H1 (cell line): ENCODE data around the gene CRB2. TPM values are rescaled to one million over a fixed set of nuclear protein-coding genes. Genes with fewer than 3 reads are reported as not detected.
A peak's percentile ranks its signal among the peaks of the same experiment; 100 is the strongest.

Experiments
- CTCF ChIA-PET: fragments of 300-600 bp; sonication (Branson Sonifier 250); formaldehyde crosslinking; loops from one replicate; lab custom pipeline; 2021; ENCODE audit not compliant: partially characterized antibody; lab: Charles Lee
- POLR2A ChIA-PET: fragments of 300-600 bp; sonication (Branson Sonifier 250); formaldehyde crosslinking; loops from one replicate; lab custom pipeline; 2021; ENCODE audit warnings: inconsistent platforms; ENCODE audit not compliant: partially characterized antibody; lab: Charles Lee
- DNase-seq, 2 experiments: peaks; one replicate each; pipeline versions ENCODE4 v3.0.0 to v3.0.0-alpha.2; 2010 to 2022; ENCODE audit warnings: low spot score in 2 of 2, low read depth in 1 of 2, mixed read lengths in 1 of 2
- FAIRE-seq: peaks from 2 replicates; lab custom pipeline; 2011; peaks lifted over from hg19 to GRCh38; lab: Jason Lieb, UNC
- H2AFZ ChIP-seq: 2 replicates; pipeline ENCODE4 v1.8.1; 2012; ENCODE audit warnings: low read length, inconsistent platforms
- H2AK5ac ChIP-seq: 2 replicates; pipeline ENCODE4 v1.6.1; 2013; ENCODE audit warnings: low read depth, low read length
- H2BK120ac ChIP-seq: replicated peaks from 2 replicates; pipeline ENCODE3; 2013; ENCODE audit warnings: low read depth, low read length, inconsistent platforms
- H2BK12ac ChIP-seq: 2 replicates; pipeline ENCODE4 v1.6.1; 2013; ENCODE audit warnings: low read depth, low read length
- H2BK15ac ChIP-seq: 2 replicates; pipeline ENCODE4 v1.6.1; 2013; ENCODE audit warnings: low read length
- H2BK20ac ChIP-seq: 2 replicates; pipeline ENCODE4 v1.6.1; 2013; ENCODE audit warnings: low read length
- H2BK5ac ChIP-seq: 2 replicates; pipeline ENCODE4 v1.6.1; 2013; ENCODE audit warnings: low read depth, low read length
- H3K14ac ChIP-seq: 2 replicates; pipeline ENCODE4 v1.6.1; 2013; ENCODE audit warnings: inconsistent platforms; ENCODE audit not compliant: insufficient read length
- H3K18ac ChIP-seq: 2 replicates; pipeline ENCODE4 v1.6.1; 2013; ENCODE audit warnings: low read length; ENCODE audit errors: extremely low read depth
- H3K23ac ChIP-seq: 2 replicates; pipeline ENCODE4 v1.6.1; 2013; ENCODE audit warnings: inconsistent platforms; ENCODE audit not compliant: insufficient read length
- H3K23me2 ChIP-seq: 2 replicates; pipeline ENCODE4 v1.6.1; 2013; ENCODE audit warnings: low read depth, low read length
- H3K27ac ChIP-seq: 2 replicates; pipeline ENCODE4 v1.6.1; 2011; ENCODE audit warnings: low read depth, low read length, inconsistent platforms
- H3K27me3 ChIP-seq, 4 experiments: replicated peaks in 1 of 4; 1 replicate in 1 of 4; 2 replicates in 3 of 4; pipeline versions ENCODE4 v1.6.1 to v1.8.1; 2011 to 2013; ENCODE audit warnings: low read length in 3 of 4, mild to moderate bottlenecking in 3 of 4, inconsistent platforms in 2 of 4, mixed read lengths in 2 of 4, moderate library complexity in 1 of 4; ENCODE audit not compliant: control insufficient read depth in 3 of 4, insufficient read depth in 3 of 4; ENCODE audit errors: extremely low read depth in 1 of 4
- H3K36me3 ChIP-seq, 4 experiments: 2 replicates each; pipeline versions ENCODE4 v1.6.1 to v1.8.1; 2011 to 2013; ENCODE audit warnings: mild to moderate bottlenecking in 4 of 4, low read length in 3 of 4, moderate library complexity in 2 of 4, control low read depth in 1 of 4, inconsistent platforms in 1 of 4; ENCODE audit not compliant: insufficient read depth in 4 of 4, control insufficient read depth in 2 of 4
- H3K4ac ChIP-seq: replicated peaks from 2 replicates; pipeline ENCODE3; 2013; ENCODE audit warnings: low read length, low read depth, mixed read lengths, inconsistent platforms; ENCODE audit not compliant: insufficient read length
- H3K4me1 ChIP-seq, 4 experiments: replicated peaks in 1 of 4; 1 replicate in 1 of 4; 2 replicates in 3 of 4; pipeline versions ENCODE4 v1.6.1 to v1.8.1; 2011 to 2013; ENCODE audit warnings: low read length in 3 of 4, inconsistent platforms in 2 of 4, mixed read lengths in 1 of 4; ENCODE audit not compliant: insufficient read depth in 4 of 4, control insufficient read depth in 3 of 4
- H3K4me2 ChIP-seq, 2 experiments: 2 replicates each; pipeline versions ENCODE4 v1.6.1 to v1.8.1; 2011 to 2013; ENCODE audit warnings: low read depth in 2 of 2, low read length in 2 of 2, control low read depth in 1 of 2, inconsistent platforms in 1 of 2, mild to moderate bottlenecking in 1 of 2; ENCODE audit not compliant: insufficient read depth in 1 of 2
- H3K4me3 ChIP-seq, 4 experiments: fragments of 200-600, 300-600 bp in 1 of 4; sonication (generic), shearing (Covaris generic), sonication (Bioruptor Twin) in 1 of 4; 2 replicates each; pipeline versions ENCODE4 v1.5.1 to v1.8.1; 2011 to 2016; ENCODE audit warnings: low read length in 4 of 4, low read depth in 3 of 4, control low read depth in 2 of 4, inconsistent platforms in 2 of 4, mild to moderate bottlenecking in 2 of 4, mixed read lengths in 1 of 4, moderate library complexity in 1 of 4; ENCODE audit not compliant: insufficient read depth in 2 of 4; ENCODE audit errors: extremely low read depth in 1 of 4
- H3K56ac ChIP-seq: replicated peaks from 2 replicates; pipeline ENCODE3; 2013; ENCODE audit warnings: low read depth, mild to moderate bottlenecking, mixed read lengths, low read length, inconsistent platforms; ENCODE audit not compliant: insufficient read length
- H3K79me1 ChIP-seq: 2 replicates; pipeline ENCODE4 v1.6.1; 2013; ENCODE audit warnings: low read depth, low read length, control low read depth
- H3K79me2 ChIP-seq, 2 experiments: 2 replicates each; pipeline versions ENCODE4 v1.6.1 to v1.8.1; 2012 to 2013; ENCODE audit warnings: low read length in 2 of 2, mild to moderate bottlenecking in 2 of 2, inconsistent platforms in 1 of 2; ENCODE audit not compliant: insufficient read depth in 2 of 2, control insufficient read depth in 1 of 2
- H3K9ac ChIP-seq, 4 experiments: replicated peaks in 1 of 4; 1 replicate in 1 of 4; 2 replicates in 3 of 4; pipeline versions ENCODE4 v1.6.1 to v1.8.1; 2011 to 2013; ENCODE audit warnings: low read depth in 3 of 4, low read length in 3 of 4, control low read depth in 2 of 4, mild to moderate bottlenecking in 2 of 4, moderate library complexity in 2 of 4, inconsistent platforms in 1 of 4; ENCODE audit errors: extremely low read depth in 1 of 4
- H3K9me3 ChIP-seq, 2 experiments: 2 replicates each; pipeline versions ENCODE4 v1.6.1 to v1.8.1; 2012 to 2013; ENCODE audit warnings: mild to moderate bottlenecking in 2 of 2, moderate library complexity in 2 of 2, control low read depth in 1 of 2, inconsistent platforms in 1 of 2, low read depth in 1 of 2, low read length in 1 of 2, mixed read lengths in 1 of 2; ENCODE audit not compliant: insufficient read depth in 2 of 2
- H4K20me1 ChIP-seq, 2 experiments: replicated peaks in 1 of 2; 2 replicates each; pipeline versions ENCODE3 to v1.8.1; 2011 to 2013; ENCODE audit warnings: inconsistent platforms in 2 of 2, low read length in 2 of 2, mild to moderate bottlenecking in 1 of 2; ENCODE audit not compliant: insufficient read depth in 2 of 2, control insufficient read depth in 1 of 2
- H4K5ac ChIP-seq: 2 replicates; pipeline ENCODE4 v1.6.1; 2013; ENCODE audit warnings: low read length, low read depth, mixed read lengths, inconsistent platforms; ENCODE audit not compliant: insufficient read length
- H4K8ac ChIP-seq: 2 replicates; pipeline ENCODE4 v1.8.0; 2013; ENCODE audit warnings: mild to moderate bottlenecking, moderate library complexity, low read length, inconsistent platforms; ENCODE audit not compliant: insufficient read depth; ENCODE audit errors: extremely low read depth
- H4K91ac ChIP-seq: replicated peaks from 2 replicates; pipeline ENCODE3; 2013; ENCODE audit warnings: low read length, mixed read lengths, inconsistent platforms; ENCODE audit not compliant: insufficient read length
- GTF2F1 ChIP-seq: IDR thresholded peaks from 2 replicates; pipeline ENCODE4 v1.6.1; 2012; ENCODE audit warnings: low read depth, low read length, improper control_type of control experiment, borderline replicate concordance
- HDAC2 ChIP-seq, 2 experiments: fragments of 300-600 bp in 1 of 2; sonication (generic) in 1 of 2; IDR thresholded peaks; 2 replicates each; pipeline ENCODE4 v1.6.1; 2011 to 2012; ENCODE audit warnings: low read depth in 2 of 2, low read length in 2 of 2, mild to moderate bottlenecking in 2 of 2, moderate library complexity in 2 of 2, borderline replicate concordance in 1 of 2, inconsistent platforms in 1 of 2
- RAD21 ChIP-seq, 2 experiments: IDR thresholded peaks in 1 of 2; conservative IDR thresholded peaks in 1 of 2; 2 replicates each; pipeline ENCODE4 v1.6.1; 2011; ENCODE audit warnings: low read depth in 2 of 2, low read length in 2 of 2, improper control_type of control experiment in 1 of 2, inconsistent platforms in 1 of 2, mild to moderate bottlenecking in 1 of 2, moderate library complexity in 1 of 2
- USF2 ChIP-seq: IDR thresholded peaks from 2 replicates; pipeline ENCODE4 v1.6.1; 2011; ENCODE audit warnings: low read length, improper control_type of control experiment
- WGBS, 2 experiments: shearing (Covaris generic) in 1 of 2; methylation state at CpG; one replicate each; pipeline versions ENCODE4 v1.1.6 to v1.1.7; 2013 to 2015; ENCODE audit warnings: low lambda C conversion rate in 2 of 2, mixed read lengths in 2 of 2, inconsistent platforms in 1 of 2, low coverage in 1 of 2, missing lambda C conversion rate in 1 of 2; ENCODE audit not compliant: insufficient replicate concordance in 2 of 2, insufficient coverage in 1 of 2, insufficient read length in 1 of 2; ENCODE audit errors: extremely low coverage in 1 of 2, missing lambda C conversion rate in 1 of 2; 5-methylcytosine and 5-hydroxymethylcytosine counted together
- polyA plus RNA-seq, 7 experiments: library from polyadenylated mRNA; depleted of rRNA in 3 of 7; stranded (reverse) in 5 of 7; unstranded in 2 of 7; fragments of >200 nt in 5 of 7; fragments of 200-250 nt in 2 of 7; gene quantifications; 1 replicate in 5 of 7; 2 replicates in 1 of 7; 4 replicates in 1 of 7; pipeline versions ENCODE4 v1.2.1 to v1.2.3, GENCODE V29; 2011 to 2013; ENCODE audit warnings: missing spikeins in 2 of 7, mixed read lengths in 2 of 7
- total RNA-seq: library from RNA; stranded (reverse); fragmentation: NEBNext Ultra II Directional; extraction: Animal tissue kit (Norgen Biotek cat#: 25700); gene quantifications from 2 replicates; pipeline ENCODE4 v1.2.1, GENCODE V29; 2021
- TF ChIP-seq, protein P1 (sequence below), 3 experiments: IDR thresholded peaks; 1 replicate in 2 of 3; 2 replicates in 1 of 3; pipeline versions ENCODE4 v1.5.1 to v1.6.1; 2011; ENCODE audit warnings: low read length in 3 of 3, mild to moderate bottlenecking in 3 of 3, inconsistent platforms in 2 of 3, low read depth in 1 of 3, moderate library complexity in 1 of 3; ENCODE audit not compliant: insufficient read depth in 1 of 3; ENCODE audit errors: control extremely low read depth in 1 of 3

Gene CRB2
- total and polyA plus RNA-seq, 2 of the 8 experiments (the other 6 are each of a cell fraction or from before 2014, with no cell fraction given) = 4.0 to 8.4 TPM

- Histone ChIP-seq H2BK120ac (no peak overlapping the region), H3K4me2 (no peak overlapping the region), H2BK20ac (no peak overlapping the region), H3K4me3 (no peak overlapping the region), H3K27me3 (no peaks in the 10 kb centered on the region; a peak in 1 of 7 replicates), H2BK5ac (no peak overlapping the region), H3K14ac (no peak overlapping the region), H2AFZ (no peak overlapping the region), H4K8ac (no peak overlapping the region), H3K79me2 (no peaks in the 10 kb centered on the region), H3K56ac (no peak overlapping the region), H3K18ac (no peak overlapping the region), H2BK12ac (no peak overlapping the region), H3K27ac (no peak overlapping the region), H4K91ac (no peak overlapping the region), H2BK15ac (no peak overlapping the region), H2AK5ac (no peak overlapping the region), H3K4ac (no peak overlapping the region), H3K9ac (no peak overlapping the region), H3K79me1 (no peaks in the 10 kb centered on the region), H4K20me1 (no peaks in the 10 kb centered on the region), H3K9me3 (no peaks in the 10 kb centered on the region), H3K36me3 (no peaks in the 10 kb centered on the region; a peak in 1 of 8 replicates), H3K4me1 (peaks cover 0 to 11% (median 9%) of the 10 kb centered on the region in 4 experiments; a peak in 6 of 7 replicates), H3K23ac (no peak overlapping the region), H3K23me2 (no peaks in the 10 kb centered on the region), H4K5ac (no peak overlapping the region)
- FAIRE-seq = no peak
- WGBS, 2 experiments = 58% methylated on average over 9 of the region's 9 CpGs; no CpG with 5 or more reads in 1 of the 2 experiments
- ChIA-PET POLR2A (interaction anchor here (0.7 kb wide), 1 partner anchor 406 kb away, joined by 3 read pairs; no protein-coding TSS in a partner anchor), CTCF (interaction anchor here (0.6 to 29.0 kb wide), 45 partner anchors 9 to 980 kb away, joined by 3 to 668 read pairs (median 4); partner anchors contain the start of gene CRB2)
- DNase-seq = no peak
- TF ChIP-seq RAD21 (IDR thresholded peaks at IDR 0.05 in 1 of 2, conservative IDR thresholded peaks at IDR 0.05 in 1 of 2; ENCODE audit: low read depth in 2 of 2, low read length in 2 of 2) (peak; percentile 89 to 93), HDAC2 (IDR thresholded peaks at IDR 0.05; ENCODE audit: borderline replicate concordance in 1 of 2, low read depth in 2 of 2, low read length in 2 of 2) (no peak), GTF2F1 (no peak), USF2 (no peak)
- TF ChIP-seq, protein P1, sequence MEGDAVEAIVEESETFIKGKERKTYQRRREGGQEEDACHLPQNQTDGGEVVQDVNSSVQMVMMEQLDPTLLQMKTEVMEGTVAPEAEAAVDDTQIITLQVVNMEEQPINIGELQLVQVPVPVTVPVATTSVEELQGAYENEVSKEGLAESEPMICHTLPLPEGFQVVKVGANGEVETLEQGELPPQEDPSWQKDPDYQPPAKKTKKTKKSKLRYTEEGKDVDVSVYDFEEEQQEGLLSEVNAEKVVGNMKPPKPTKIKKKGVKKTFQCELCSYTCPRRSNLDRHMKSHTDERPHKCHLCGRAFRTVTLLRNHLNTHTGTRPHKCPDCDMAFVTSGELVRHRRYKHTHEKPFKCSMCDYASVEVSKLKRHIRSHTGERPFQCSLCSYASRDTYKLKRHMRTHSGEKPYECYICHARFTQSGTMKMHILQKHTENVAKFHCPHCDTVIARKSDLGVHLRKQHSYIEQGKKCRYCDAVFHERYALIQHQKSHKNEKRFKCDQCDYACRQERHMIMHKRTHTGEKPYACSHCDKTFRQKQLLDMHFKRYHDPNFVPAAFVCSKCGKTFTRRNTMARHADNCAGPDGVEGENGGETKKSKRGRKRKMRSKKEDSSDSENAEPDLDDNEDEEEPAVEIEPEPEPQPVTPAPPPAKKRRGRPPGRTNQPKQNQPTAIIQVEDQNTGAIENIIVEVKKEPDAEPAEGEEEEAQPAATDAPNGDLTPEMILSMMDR (IDR thresholded peaks at IDR 0.05; ENCODE audit: control extremely low read depth in 1 of 3, insufficient read depth in 1 of 3, low read depth in 1 of 3, low read length in 3 of 3) = peak; percentile 57 to 90 (median 73)
These were observed 46.0 kb downstream of the CRB2 start for GRCh38 chr9:123401879-123402513.
